GM19043 (cell line): Measurements from ENCODE around the gene QRSL1.
"Not testable (repeated sequence)": the region's sequence is repeated elsewhere in the genome, so short reads cannot be mapped to it uniquely, and the experiment has no call there.

Experiments used
- ATAC-seq: cut with Tn5 transposase; IDR thresholded peaks from one replicate; pipeline ENCODE4 v1.9.1; 2021; ENCODE audit warnings: low read depth; ENCODE audit not compliant: unreplicated experiment

The QRSL1 gene

GRCh38 chr6:106670236-106670635 lies 40.9 kb downstream of the QRSL1 start:
- no peak for ATAC-seq

GRCh38 chr6:106671651-106672050 lies 42.3 kb downstream of the QRSL1 start:
- no peak for ATAC-seq

DNA sequence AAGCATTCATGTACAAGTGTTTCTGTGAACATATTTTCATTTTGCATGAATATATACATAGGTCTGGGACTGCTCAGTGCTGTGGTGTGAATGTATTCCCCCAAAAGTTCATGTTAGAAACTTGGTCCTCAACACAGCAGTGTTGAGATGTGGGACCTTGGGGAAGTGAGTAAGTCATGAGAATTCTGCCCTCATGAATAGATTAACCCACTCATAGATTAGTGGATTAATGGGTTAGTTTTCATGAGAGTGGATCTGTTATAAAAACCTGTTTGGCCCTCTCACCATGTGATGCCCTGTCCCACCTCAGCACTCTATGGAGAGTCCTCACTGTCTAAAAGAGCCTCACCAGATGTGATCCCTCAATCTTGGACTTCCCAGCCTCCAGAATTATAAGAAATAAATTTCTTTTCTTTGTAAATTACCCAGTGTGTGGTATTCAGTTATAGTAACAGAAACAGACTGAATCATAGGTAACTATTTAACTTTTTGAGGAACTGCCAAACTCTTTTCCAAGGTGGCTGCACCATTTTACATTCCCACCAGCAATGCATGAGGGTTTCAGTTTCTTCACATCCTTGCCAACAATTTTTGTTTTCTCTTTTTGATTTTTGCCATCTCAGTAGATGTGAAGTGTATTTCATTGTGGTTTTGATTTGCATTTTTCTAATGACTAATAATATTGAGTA lies 45.3 kb downstream of the QRSL1 start:
- ATAC-seq, result no peak

- no peak for ATAC-seq
Observed at GRCh38 chr6:106677282-106677681, 47.9 kb downstream of the QRSL1 start.

DNA sequence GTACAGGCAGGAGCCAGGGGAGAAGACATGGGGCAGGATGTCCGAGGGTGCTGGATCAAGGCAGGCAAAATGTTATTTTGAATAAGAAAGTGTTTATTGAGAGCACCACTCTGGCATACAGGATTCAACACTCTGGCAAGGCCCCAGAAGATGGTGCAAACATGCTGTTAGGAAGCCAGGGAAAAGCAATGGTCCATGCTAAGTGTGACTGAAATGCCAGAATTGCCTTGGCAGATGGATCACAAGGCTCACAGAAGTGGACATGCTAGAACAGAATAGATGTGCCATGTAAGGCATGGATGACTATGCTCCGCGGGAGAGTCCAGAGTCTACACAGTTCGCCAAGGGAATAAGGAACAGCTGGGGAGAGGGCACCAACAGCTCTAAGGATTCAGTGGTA lies 54.6 kb downstream of the QRSL1 start:
- no peak for ATAC-seq

- no peak for ATAC-seq
Observed at GRCh38 chr6:106685833-106686232, 56.5 kb downstream of the QRSL1 start.

- peak; percentile 48 for ATAC-seq
Observed at GRCh38 chr6:106688177-106688951, 59.0 kb downstream of the QRSL1 start.

DNA sequence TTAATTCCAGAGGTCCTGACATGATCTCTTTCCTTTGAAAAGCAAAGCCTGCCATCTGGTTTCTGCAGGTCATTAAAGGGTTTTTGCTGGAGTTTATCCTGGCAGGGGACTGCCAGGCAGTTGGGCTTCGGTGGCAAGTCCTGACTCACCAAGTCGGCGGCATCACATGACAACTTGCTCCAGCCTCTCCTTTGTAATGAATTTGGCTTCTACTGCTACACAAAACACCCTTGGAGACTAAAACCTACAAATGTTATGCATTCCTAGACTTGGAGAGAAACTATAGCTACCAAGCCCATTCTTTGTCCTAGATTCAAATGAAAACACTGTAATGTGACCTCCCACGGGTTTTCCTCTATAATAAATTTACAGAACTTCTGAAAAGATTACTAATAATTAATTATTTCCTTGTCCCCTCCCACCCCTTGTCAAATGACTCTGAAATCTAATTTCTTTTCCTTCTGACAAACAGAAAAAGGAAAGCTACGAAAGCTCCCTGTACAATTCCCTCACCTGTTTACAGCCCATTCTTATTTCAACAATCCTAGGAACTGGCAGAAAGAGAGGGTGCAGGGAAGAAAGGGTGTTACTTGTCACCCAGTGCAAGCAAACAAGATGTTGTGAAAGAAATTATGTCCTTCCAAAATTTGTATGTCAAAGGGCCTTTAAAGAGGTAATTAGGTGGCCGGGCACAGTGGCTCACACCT lies 62.9 kb downstream of the QRSL1 start:
- ATAC-seq, result no peak

DNA sequence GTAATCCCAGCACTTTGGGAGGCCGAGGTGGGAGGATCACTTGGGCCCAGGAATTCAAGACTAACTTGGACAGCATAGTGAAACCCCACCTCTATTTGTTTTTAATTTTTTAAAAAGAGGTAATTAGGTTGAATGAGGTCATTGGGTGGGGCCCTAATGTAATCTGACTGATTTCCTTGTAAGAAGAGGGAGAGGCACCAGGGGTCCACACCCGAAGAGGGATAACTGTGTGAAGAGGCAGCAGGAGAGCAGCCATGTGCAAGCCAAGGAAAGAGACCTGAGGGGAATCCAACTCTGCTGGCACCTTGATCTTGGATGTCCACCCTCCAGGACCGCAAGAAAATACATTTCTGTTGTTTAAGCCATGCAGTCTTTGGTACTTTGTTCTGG lies 63.4 kb downstream of the QRSL1 start:
- ATAC-seq, result no peak

DNA sequence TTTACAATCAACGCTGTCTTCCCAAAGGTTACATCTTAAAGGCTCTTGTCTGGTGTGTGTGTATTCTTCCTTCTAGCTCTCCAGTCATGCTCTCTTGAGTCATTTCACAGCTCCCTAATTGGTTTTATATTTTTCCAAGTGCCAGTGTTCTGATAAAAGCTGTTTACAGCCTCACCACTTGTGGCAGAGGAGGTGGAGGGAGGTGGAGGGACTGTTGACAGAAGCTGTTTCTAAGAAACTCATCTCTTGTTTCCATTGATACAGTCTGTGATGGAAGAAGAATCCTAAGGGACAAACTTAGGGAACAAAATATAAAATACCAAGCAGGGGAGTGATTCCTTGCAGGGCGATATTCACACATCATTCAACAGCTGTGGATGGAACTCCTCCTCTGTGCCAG lies 64.0 kb downstream of the QRSL1 start:
- no peak for ATAC-seq

GRCh38 chr6:106694343-106694742 lies 65.0 kb downstream of the QRSL1 start:
- ATAC-seq, result no peak

DNA sequence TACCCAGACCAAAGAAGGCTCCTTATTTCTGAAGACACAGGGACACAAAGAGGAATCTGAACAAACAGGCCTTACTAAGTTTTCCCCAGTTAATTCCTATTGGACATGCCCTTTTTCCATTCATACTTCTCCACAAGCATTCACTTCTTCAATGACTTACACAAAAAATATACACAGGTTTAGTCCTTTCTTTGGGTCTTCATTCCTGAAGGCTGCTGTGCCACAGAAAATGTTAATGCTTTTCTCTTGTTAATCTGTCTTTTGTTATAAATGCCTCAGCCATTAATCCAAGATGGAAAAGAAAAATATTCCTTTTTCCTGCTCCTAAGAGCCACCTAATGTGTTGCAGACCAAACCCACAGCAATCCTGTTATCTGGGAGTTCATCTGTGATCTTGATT lies 71.2 kb downstream of the QRSL1 start:
- no peak for ATAC-seq

DNA sequence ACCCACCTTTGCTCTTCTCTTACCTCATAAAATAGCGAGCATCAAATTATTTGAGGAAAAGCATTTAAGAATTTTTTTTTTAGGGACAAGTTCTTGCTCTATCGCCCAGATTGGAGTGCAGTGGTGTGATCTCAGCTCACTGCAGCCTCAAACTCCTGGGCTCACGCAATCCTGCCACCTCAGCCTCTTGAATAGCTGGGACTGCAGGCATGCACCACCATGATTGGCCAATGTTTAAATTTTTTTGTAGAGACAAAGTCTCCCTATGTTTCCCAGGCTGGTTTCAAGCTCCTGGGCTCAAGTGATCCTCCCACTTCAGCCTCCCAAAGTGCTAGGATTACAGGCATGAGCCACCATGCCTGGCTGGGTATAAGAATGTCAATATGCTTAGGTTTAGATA lies 71.8 kb downstream of the QRSL1 start:
- not testable (repeated sequence) for ATAC-seq

- peak; percentile 38 for ATAC-seq
Observed at GRCh38 chr6:106702046-106702445, 72.7 kb downstream of the QRSL1 start.

GRCh38 chr6:106702451-106703110 lies 73.2 kb downstream of the QRSL1 start:
- ATAC-seq, result peak; percentile 97

DNA sequence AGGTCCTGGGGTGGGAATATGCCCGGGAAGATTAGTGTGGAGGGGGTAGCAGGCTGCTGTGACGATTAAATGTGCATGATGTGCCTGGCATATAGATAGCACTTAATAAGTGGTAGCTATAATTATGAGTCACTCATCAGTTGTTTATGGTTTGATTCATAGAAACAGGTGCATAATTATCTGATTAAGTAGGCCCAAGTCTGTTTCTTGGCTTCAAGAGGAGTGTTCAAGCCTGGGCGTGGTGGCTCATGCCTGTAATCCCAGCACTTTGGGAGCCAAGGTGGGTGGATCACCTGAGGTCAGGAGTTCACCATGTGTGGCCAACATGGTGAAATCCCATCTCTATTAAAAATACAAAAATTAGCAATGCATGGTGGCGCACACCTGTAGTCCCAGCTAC lies 74.9 kb downstream of the QRSL1 start:
- no peak for ATAC-seq

- ATAC-seq, result no peak
Observed at GRCh38 chr6:106705156-106705555, 75.8 kb downstream of the QRSL1 start.

DNA sequence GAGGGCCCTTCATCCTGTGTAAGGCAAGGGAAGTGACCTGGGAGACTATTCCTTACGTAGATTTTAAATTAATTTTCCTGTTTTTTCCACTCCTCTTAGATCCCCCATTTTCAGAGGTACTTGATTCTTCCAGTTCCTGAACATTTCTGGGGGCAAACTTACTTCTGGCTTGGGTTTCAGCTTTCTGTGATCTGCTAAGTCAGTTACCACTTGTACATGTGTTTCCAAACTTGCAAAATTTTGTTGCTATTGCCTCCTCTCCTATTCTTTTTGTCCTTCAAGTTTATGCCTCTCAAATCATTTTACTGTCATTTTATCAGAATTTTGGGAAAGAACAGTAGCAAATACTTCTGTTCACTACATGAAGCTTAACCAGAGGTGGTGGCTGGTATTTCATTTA lies 81.2 kb downstream of the QRSL1 start:
- no peak for ATAC-seq

GRCh38 chr6:106714281-106714680 lies 84.9 kb downstream of the QRSL1 start:
- no peak for ATAC-seq

GRCh38 chr6:106715922-106716321 lies 86.5 kb downstream of the QRSL1 start:
- ATAC-seq, result no peak

- ATAC-seq, result no peak
Observed at GRCh38 chr6:106716966-106717365, 87.6 kb downstream of the QRSL1 start.
